HuH-7 (cell line): ENCODE data around the gene SLC25A21.
"Not testable (repeated sequence)": the region's sequence is repeated elsewhere in the genome, so short reads cannot be mapped to it uniquely, and the experiment has no call there.

Source experiments
- DNase-seq: peaks from one replicate; pipeline ENCODE4 v3.0.0; 2011; ENCODE audit warnings: low spot score

Gene SLC25A21

DNA sequence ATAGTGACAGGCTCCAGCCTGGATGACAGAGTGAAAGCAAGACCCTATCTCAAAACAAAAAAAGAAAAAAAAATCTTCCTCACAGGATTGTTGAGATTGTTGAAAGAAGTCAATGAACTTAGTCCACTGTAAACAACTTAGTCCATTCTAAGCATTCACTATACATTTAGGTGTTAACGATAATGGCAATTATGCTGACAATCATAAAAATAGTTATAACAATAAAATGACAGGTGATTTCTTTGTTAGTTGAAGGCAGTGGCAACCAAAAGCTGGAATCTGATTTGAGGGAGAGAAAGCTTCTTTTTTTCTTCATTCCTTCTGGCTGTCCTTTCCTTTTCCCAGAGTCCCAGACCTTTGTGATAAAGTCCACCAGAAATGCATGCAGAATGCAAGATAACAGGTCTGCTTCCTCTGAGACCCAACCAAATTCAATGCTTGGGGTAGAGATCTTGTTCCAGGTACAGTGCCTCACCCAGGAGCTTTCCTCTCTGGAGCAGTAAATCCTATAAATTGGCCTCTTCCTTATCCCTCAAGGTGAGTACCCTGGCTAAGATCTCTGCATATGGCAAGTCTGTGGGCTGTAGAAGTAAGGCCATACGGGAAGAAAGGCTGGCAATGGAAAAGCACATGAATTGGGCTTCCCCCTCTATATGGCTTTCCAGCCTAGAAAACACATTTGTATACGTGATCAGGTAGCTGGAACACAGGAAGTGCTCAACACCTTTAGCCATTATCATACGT, 458.3 kb downstream of the SLC25A21 start:
- DNase-seq, result no peak

DNA sequence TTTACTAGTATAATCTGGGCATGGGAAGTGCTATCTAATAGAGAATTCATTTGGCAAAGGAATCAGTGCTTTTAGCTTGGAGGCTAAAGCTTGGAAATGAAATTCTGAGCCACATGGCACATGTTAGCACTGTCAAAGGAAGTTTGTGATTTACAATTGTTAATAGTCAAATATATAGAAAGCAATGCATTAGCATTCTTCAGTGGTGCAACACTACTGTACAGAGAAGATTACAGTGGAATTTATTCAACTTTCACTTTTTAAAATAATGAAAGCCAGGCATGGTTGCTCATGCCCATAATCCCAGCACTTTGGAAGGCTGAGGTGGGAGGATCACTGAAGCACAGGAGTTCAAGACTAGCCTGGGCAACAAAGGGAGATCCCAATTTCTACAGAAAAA, 464.8 kb downstream of the SLC25A21 start:
- DNase-seq, result no peak

DNA sequence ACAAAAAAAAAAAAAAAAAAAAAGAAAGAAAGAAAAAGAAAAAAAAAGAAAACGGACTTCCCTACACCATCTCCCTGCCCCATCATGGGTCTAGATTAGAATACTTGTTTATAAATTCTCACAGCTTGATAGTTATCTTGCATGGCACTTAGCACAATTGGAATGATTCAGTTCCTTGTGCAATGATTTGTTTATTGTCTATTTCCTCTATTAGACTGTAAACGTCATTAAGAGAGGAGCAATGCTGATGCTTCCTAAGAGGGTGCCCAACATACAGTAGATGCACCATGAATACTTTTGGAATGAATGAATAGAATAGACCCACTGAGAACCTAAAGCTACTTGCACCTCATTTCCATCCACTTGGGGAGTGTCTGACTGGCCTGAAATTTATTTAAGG, 469.9 kb downstream of the SLC25A21 start:
- no peak for DNase-seq

DNA sequence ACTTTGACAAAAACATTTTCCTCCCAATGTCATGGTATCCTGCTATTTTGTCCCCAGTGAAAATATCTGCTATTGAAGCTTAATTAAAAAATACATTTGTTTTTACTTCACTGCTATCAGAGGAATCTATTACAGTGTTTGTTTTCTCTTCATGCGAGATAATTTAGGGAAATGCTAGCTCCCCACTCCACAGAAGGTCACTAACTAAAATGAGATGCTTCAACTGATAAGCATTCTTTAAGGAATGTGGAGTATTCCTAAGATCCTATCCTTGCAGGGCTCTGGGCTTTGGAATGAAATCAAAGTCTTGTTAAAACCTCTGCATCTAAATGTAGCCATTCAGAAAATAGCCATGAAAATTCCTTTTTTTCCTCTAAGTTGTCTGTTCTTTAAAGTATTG, 471.3 kb downstream of the SLC25A21 start:
- no peak for DNase-seq

DNA sequence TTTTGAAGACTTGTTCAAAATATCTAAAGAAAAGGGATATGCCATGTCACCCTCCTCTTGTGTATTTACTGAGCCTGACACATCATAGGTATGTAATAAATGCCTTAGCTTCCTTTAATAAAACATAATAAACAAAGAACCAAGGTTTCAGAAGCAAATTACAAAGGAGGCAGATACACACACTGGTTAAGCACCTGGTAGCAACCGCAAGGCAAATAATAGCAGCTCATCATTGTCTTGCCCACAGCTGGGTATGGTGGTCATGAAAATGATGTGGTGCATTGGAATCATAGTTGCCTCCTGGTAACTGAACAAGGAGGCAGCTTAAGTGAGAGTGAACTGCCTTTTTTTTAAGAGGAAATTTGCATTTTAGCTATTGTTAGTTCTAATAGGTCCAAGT, 471.8 kb downstream of the SLC25A21 start:
- no peak for DNase-seq

DNA sequence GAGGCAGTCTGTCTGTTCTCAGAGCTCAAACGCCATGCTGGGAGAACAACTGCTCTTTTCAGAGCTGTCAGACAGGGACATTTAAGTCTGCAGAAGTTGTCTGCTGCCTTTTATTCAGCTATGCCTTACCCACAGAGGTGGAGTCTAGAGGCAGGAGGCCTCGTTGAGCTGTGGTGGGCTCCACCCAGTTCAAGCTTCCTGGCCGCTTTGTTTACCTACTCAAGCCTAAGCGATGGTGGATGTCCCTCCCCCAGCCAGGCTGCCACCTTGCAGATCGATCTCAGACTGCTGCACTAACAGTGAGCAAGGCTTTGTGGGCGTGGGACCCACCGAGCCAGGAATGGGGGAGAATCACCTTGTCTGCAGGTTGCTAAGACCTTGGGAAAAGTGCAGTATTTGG, 473.0 kb downstream of the SLC25A21 start:
- not testable (repeated sequence) for DNase-seq

DNA sequence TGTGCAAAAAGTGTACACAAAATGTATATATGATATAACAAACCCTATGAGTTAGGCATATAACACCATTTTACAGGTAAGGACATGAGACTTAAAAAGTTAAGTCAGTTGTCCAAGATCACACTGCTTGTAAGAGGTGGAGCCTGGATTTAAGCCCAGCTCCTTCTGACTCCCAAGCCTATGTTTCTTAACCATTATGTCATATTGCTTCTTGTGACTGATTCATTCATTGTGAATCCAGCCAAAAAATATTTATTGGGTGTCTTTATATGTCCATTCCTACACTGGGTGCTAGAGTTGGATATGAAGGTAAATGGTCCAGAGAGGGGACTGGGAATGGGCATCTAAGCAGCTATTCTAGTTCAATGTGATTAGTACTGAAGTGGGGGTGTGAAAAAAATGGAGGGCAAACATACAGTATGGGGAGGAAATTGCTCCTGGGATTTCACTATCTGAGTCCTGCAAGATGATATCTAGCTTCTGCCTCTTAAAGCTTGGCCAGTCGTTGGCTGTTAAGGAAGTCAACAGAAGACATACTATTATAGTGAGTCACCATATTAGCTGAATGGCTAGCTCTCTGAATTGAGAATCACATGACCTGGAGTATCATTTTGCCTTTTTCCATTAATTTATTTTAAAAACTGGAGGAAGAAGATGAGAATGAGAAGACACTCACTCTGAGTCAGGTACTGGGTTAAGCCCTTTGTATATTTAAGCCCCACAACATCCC, 481.9 kb downstream of the SLC25A21 start:
- no peak for DNase-seq

DNA sequence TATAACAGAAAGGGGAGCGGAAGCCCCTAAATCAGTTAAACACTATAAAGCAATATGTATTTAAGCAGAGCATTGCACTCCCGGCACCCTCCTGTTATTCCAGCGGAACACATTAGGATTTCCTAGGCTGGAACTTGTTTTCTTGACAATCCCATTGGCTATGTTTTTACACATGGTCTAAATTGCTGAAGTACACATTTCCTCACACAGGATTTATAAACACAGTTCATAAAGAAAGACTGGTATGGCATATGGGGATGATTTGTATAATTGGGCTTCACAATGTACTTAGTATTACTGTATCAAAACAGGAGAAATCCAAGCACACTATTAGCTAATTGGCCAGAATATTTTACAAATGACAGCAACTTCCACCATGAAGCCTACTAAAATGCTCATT, 487.5 kb downstream of the SLC25A21 start:
- DNase-seq, result no peak

DNA sequence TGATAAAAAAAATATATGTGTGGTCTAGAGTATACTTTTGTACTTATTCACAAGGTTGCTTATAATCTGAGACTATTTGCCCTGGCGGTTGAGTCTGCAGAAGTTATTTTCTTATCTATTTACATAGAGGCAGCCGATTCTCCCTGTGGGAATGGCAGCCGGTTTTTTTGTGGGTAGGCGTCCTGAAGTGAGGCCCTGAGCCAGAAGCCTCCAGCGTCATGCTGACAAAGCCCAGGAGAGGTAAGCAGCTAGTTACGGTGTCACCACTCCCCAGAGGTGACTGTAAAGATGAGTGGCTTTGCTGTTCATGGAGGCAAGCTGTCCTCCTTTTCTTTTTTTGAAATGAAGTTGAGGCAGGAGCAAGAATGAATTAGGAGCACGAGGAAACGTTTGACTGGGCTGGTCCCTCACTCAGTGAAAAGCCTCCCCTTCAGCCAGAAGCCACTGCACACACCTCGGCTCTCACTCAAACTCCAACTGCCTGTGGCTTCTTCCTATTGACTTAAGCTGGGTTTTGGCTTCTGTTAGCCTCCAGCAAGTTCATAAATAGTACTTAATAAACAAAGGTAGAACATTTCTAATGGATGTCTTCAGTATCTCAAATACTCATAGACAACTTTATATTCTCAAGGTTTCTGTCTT, 489.2 kb downstream of the SLC25A21 start:
- DNase-seq, result no peak

DNA sequence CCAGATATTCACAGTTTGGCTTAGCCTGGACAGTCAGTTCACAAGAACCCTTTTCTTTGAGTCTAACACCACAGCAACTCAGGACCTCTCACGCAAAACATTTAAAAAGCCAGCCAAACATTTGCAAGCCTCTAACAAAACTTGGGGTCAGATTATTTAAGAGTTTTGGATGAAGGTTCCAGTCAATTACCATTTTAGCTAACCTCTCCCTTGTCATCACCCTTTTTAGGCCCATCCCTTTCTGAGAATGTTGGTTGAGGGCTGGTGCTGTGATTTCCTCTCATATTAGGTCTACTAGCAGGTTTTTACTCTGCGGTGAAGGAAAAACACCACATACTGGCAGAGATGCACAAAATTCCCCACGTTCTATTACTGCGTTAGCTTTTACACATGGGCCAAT, 490.1 kb downstream of the SLC25A21 start:
- DNase-seq, result no peak

DNA sequence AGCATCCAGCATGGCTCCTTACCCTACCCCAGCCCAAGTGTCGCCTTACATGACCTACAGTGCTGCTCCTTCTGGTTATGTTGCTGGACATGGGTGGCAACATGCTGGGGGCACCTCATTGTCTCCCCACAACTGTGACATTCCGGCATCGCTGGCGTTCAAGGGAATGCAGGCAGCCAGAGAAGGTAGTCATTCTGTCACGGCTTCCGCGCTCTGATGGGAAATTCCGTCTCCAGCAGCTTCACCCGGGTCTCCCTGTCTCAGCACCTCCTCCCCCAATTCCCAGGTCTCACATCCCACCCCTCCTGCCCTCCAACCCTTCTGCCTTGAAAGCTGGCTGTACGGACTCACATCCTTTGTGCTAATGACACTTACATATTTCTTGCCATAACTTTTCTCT, 496.2 kb downstream of the SLC25A21 start:
- no peak for DNase-seq

DNA sequence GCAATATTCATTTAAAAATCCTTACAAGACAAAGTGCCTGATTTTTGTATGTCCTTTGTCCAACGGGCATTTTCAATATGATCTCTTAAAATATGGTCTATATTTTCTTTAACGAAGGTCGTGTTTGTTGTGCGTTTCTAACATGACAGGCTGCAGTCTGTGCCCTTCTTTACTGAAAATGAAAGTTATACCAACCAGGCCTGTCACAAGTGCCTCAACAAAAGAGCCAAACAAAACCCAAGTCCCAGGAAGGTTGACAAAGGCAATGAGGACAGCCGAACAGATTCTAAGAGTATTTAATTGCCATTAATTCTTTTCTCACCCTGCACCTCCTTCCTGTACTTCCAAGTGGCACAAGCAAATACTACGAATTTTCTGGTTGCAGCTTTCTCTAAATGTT, 496.8 kb downstream of the SLC25A21 start:
- DNase-seq, result no peak

DNA sequence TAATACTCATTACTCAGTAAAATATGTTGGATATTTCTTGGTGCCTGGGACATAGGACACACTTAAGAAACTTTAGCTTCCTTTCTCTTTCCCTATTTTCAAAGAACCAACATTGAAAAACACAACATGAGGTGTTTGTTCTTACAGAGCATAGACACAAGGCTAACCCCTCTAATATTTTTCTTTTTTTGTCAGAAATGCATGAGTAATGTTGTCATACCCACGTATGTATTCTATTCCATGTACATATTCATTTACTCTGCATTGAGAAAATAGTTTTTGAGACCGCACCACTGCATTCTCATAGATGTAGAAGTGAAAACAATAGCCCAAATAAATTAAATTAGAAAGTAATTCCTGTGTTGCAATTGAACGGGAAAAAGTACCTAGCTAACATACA, 497.7 kb downstream of the SLC25A21 start:
- DNase-seq, result no peak

DNA sequence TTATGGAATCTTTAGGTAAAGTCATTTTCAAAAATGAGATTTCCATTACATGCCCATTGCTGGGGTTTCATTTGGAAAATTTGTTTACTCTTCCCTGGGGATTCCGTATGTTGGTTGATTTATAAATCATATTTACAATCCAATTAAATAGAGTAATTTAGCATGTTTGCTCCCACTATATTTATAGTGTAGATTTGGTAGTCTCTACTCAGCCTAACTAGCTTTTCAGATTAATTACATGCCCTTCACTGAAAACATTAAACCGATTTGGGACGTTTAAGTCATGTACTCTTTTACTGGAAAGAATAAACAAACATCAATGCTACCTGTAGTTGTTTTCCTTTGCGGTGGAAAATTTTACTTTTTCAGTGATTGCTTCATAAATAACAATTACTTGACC, 500.3 kb downstream of the SLC25A21 start:
- no peak for DNase-seq

DNA sequence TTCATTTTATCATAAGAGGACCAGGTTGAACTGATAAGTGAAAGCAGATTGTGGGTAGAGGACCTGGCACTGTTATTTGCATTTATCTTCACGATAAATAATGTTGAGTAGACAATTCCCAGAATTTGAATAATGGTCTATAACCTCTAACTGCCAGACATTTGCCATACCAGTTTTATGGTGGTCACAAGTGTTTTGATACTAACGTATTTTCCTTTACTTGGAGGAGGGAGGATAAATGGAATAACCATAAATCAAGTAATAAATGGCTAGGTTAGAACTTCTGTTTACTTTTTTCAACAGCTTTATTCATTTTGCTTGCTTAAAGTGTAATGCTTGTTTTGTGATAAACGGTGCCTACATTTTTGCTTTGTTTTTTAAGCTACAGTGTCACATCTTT, 501.3 kb downstream of the SLC25A21 start:
- no peak for DNase-seq

DNA sequence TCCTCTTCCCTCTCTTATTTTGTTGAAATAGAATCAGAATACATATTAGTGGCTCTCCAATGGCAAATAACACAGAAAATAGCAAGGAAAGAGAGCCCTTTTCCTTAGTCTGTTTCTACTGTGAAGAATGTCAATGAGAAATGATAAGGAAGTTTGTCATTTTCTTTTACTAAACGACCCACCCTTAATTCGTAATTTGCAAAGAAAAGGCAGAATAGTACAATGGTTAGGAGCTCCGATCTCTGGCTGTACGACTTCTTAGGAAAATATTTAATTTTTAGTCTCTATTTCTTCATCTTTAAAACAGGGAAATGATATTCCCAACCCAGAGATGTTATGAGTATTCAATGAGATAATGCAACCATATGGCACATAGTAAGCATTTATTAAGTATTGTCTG, 504.7 kb downstream of the SLC25A21 start:
- DNase-seq, result no peak

DNA sequence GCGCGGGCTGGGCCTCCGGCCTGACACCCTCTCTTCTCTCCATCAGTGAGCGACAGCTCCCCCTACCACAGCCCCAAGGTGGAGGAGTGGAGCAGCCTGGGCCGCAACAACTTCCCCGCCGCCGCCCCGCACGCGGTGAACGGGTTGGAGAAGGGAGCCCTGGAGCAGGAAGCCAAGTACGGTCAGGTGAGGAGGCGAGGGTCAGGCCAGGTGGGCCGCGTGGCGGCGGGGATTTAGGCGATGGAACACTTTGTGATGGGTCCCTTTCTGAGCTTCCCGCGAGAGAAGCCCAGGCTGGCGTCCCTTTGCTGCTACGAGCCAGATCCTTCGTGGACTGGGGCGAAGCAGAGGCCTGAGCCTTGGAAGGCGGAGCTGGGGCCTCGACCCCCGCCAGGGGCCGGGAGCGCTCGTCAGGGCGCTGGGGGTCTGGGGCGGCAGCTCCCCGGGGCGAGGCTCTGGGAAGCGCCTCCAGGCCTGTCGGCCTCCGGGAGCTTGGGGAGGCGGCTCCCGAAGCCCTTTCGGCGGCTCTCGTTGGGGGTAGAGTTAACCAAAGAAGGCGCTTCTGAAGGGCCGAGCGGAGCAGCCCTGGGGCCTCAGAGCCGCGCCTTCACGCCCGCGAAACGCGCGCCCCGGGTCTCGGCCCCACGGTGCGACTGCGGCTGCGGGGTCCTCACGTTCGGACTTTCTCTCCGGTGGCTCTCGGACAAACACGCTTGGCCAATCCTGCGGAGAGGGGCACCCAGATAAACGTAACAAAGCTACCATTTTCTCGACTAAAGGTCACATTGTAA, 505.8 kb downstream of the SLC25A21 start:
- DNase-seq, result no peak

DNA sequence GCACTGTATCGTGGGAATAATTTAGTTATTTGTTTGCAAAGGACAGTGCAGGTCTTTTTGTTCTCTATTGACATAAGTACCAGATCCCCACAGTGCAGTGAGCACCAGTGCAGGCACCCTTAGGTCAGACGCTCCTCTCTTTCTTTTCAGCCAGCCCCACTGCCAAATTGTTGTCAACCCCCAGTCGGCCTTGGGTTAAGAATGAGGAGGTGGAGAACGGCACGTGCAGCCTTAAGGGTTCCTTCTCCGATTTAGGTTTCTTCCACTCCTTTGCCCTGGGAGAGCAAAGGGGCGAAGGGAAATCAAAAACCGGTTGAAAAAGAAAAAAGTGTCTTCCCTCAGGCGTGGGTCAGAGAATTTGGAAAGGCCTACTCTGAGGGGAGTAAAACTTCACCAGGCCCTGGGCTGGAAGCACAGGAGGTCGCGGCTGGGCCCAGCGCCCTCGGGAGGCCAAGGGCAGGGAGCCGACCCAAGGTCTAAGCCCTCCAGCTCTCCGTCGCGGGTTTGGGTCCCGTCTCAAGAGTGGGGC, 506.5 kb downstream of the SLC25A21 start:
- no peak for DNase-seq

DNA sequence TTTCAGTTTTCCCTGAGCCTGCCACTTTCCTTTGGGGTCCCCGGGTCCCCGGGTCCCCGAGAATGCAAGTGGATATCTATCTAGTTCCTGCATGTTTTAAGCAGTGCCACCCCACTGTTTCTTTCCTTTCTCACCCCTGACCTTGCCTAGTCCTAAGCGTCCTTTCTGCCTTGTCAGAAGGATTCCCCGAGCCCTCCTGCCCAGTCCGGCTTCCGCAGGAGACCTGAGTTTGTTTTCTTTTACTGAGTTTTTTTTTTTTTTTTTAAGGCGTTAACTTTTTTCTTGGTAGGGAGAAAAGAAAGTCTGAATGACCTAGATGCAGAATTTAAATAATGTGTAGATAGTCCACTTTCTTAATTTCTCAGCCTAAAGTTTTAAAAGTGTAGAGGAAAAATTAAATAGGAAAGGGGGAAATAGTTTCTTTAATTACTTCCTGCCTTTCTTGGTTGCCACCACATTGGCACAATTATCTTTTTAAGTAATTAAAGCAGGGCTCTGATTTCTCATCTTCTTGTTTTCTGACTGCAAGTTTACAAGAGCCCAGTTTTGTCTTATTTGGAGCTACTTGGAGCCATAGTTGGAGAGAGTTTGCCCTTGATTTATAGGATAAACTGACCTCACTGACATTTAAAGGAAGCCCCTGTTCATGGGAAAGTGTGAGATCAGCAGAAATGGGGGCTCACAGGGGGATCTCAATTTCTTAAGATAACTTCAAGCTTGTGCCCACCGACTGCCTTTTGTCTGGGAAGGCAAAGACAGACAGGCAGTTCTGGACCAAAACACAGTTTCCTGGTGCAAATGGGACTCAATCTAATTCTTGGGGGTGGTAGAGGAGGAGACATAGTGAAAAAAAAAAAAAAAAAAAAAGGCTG, 507.8 kb downstream of the SLC25A21 start:
- no peak for DNase-seq

DNA sequence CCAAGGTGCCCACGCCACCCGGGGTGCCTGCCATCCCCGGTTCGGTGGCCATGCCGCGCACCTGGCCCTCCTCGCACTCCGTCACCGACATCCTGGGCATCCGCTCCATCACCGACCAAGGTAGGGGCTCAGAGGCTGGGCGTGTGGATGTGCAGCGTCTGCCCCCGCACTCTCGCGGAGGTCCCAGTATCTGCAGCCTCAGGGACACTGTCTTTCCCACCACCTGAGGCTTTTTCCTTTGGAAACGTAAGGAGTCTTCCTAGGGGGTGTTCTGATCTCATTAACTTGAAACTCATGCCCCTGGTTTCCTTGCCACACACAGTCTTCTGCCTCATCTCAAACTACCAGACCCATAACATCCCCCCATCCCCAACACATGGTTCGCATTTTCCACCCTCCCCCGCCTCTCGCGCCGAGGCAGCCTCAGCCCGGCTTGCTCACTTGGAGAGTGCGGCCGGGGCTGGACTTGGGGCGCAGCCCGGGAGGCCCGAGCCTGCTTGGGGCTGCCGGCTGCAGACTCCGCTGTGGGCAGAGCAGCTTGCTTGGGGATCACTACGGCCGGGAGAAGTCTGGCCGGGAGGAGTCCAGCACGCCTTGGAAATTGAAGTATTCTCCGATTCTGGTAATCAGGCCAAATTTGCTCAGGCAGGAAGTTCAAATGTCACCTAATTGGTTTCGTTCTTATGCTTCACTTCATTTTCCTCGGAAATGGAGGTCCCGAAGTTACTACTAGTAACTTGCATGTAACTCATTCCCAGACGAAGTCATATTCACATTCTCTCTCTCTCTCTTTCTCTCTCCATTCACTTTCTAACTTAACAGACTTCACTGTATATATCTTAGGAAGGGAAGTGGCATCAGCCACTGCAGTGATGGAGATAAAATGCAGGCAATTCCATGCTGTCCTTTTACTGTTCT, 508.7 kb downstream of the SLC25A21 start:
- no peak for DNase-seq
